DOHH2 (cell line): Measurements from ENCODE around the gene CABLES1.

Experiments
- CTCF ChIP-seq: fragments of 200-600 bp; sonication (generic); IDR thresholded peaks from one replicate; pipeline ENCODE4 v1.5.1; 2014; ENCODE audit warnings: antibody characterized with exemption, mild to moderate bottlenecking, low read depth, low read length; ENCODE audit not compliant: poor library complexity, severe bottlenecking
- EZH2phosphoT487 ChIP-seq: fragments of 200-600 bp; sonication (generic); IDR thresholded peaks from 2 replicates; pipeline ENCODE4 v1.6.1; 2017; ENCODE audit warnings: borderline replicate concordance, mild to moderate bottlenecking, antibody characterized with exemption, low read length, moderate library complexity, mixed read lengths

GRCh38 chr18:23106575-23106974 lies 28.7 kb upstream of the CABLES1 start:
- TF ChIP-seq CTCF (no peak), EZH2phosphoT487 (no peak)
